Calu3 (cell line): Measurements from ENCODE around the gene ZNF462. TPM values are rescaled to one million over a fixed set of nuclear protein-coding genes. Genes with fewer than 3 reads are reported as not detected.

ENCODE experiments used
- BruUV-seq: library from RNA; stranded (reverse); fragments of 400-500 nt; replicated peaks from 2 replicates; lab custom pipeline; 2021; lab: Mats Ljungman, UMichigan
- CTCF ChIA-PET: fragments of 300-600 bp; sonication (Branson Sonifier 250); formaldehyde crosslinking; loops from one replicate; lab custom pipeline; 2022; ENCODE audit warnings: antibody characterized with exemption; lab: Charles Lee
- DNase-seq: peaks from one replicate; pipeline ENCODE4 v3.0.0; 2022
- H3K27ac Mint-ChIP-seq: one replicate; pipeline ENCODE4 v1.8.0; 2022; ENCODE audit warnings: mixed read lengths; ENCODE audit not compliant: unreplicated experiment
- H3K27me3 Mint-ChIP-seq: one replicate; pipeline ENCODE4 v1.8.0; 2022; ENCODE audit warnings: mixed read lengths; ENCODE audit not compliant: unreplicated experiment
- H3K36me3 Mint-ChIP-seq: one replicate; pipeline ENCODE4 v1.8.0; 2022; ENCODE audit warnings: mild to moderate bottlenecking, moderate library complexity, mixed read lengths; ENCODE audit not compliant: insufficient read depth, unreplicated experiment
- H3K4me1 Mint-ChIP-seq: one replicate; pipeline ENCODE4 v1.8.0; 2022; ENCODE audit warnings: mild to moderate bottlenecking, low read depth, mixed read lengths; ENCODE audit not compliant: unreplicated experiment
- H3K4me3 Mint-ChIP-seq: one replicate; pipeline ENCODE4 v1.8.0; 2022; ENCODE audit warnings: mild to moderate bottlenecking, low read depth, moderate library complexity, mixed read lengths; ENCODE audit not compliant: unreplicated experiment
- H3K9me3 Mint-ChIP-seq: one replicate; pipeline ENCODE4 v1.8.0; 2022; ENCODE audit warnings: low read depth, mixed read lengths; ENCODE audit not compliant: unreplicated experiment
- intact Hi-C: fragments of 100-400 bp; cut with micrococcal nuclease; formaldehyde crosslinking; loops from one replicate; pipeline ENCODE4 v1.10.0; 2022; ENCODE audit not compliant: unreplicated experiment
- total RNA-seq: library from RNA; stranded (reverse); gene quantifications from 2 replicates; pipeline ENCODE4 v1.2.3, GENCODE V29; 2022
- TF ChIP-seq, protein P1 (sequence below): fragments of 200-600 bp; IDR thresholded peaks from one replicate; pipeline ENCODE4 v1.8.0; 2022; ENCODE audit warnings: antibody characterized with exemption; ENCODE audit not compliant: unreplicated experiment

ZNF462 gene
- total RNA-seq, 1 experiment from 2014 or later: 48.0 TPM

DNA sequence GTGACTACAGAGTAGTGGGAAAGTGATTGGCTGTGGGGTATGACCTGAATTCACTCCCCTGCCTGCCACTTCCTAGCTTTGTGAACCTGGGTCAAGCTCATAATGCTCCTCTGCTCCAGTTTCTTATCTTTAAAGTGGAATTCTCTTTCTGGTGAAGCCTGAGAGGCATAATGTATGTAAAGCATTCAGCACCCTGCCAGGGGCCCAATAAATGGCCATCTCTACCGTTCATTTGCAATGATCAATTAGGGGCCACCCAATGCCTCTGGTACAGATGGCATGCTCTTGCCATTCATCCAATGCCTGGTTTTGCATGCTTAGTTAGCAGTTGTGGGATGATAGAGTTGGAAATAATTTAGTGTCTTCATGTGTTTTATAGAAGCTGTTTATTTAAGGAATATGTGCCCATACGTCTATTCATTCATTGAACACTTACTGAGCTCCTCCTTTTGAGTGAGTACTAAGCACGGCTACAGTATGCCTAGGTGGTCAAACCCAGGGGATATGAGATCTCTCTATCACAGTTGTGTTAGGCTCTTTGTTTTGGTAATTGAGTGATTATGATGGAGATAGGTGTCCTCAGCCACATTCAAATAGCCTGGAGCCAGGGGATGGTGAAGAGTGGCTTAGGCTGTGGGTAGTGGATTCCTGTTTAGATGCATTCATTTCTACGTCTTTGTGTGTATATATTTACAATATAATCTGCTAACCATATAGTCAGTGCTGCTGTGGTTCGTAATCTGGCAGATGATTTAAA lies 15.3 kb downstream of the ZNF462 start:
- Mint-ChIP-seq H3K4me3 (no peak overlapping the region), H3K36me3 (no peaks in the 10 kb centered on the region), H3K27me3 (no peaks in the 10 kb centered on the region), H3K27ac (no peak overlapping the region), H3K9me3 (peaks cover 2% of the 10 kb centered on the region), H3K4me1 (peaks cover 43% of the 10 kb centered on the region)
- no peak for DNase-seq
- no TSS peak for BruUV-seq
- intact Hi-C loops: no loop called here
- CTCF ChIA-PET: no interaction called here
- TF ChIP-seq, protein P1, sequence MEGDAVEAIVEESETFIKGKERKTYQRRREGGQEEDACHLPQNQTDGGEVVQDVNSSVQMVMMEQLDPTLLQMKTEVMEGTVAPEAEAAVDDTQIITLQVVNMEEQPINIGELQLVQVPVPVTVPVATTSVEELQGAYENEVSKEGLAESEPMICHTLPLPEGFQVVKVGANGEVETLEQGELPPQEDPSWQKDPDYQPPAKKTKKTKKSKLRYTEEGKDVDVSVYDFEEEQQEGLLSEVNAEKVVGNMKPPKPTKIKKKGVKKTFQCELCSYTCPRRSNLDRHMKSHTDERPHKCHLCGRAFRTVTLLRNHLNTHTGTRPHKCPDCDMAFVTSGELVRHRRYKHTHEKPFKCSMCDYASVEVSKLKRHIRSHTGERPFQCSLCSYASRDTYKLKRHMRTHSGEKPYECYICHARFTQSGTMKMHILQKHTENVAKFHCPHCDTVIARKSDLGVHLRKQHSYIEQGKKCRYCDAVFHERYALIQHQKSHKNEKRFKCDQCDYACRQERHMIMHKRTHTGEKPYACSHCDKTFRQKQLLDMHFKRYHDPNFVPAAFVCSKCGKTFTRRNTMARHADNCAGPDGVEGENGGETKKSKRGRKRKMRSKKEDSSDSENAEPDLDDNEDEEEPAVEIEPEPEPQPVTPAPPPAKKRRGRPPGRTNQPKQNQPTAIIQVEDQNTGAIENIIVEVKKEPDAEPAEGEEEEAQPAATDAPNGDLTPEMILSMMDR: no peak

DNA sequence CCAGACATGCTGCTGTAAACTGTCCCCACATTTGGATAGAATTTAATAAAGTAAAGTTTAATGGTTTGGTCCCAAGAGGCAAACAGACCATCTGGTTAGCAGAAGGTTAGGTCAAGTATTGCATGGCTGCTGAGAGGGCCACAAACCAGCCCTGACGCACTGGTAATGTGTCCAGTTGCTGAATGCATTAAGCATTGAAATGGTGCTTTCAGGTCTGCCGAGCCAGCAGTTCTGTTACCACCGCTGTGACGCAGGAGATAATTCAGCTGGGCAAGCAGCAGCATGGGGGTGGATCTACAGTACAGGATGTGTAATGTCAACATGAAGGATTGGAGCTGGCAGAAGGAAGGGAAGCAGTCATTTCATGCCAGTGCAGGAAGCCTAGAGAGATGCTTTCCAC lies 16.0 kb downstream of the ZNF462 start:
- Mint-ChIP-seq H3K9me3 (peaks cover 2% of the 10 kb centered on the region), H3K4me3 (no peak overlapping the region), H3K27ac (no peak overlapping the region), H3K36me3 (no peaks in the 10 kb centered on the region), H3K4me1 (peaks cover 48% of the 10 kb centered on the region), H3K27me3 (no peaks in the 10 kb centered on the region)
- intact Hi-C loops: no loop called here
- CTCF ChIA-PET: no interaction called here
- no TSS peak for BruUV-seq
- no peak for DNase-seq
- TF ChIP-seq, protein P1: no peak

DNA sequence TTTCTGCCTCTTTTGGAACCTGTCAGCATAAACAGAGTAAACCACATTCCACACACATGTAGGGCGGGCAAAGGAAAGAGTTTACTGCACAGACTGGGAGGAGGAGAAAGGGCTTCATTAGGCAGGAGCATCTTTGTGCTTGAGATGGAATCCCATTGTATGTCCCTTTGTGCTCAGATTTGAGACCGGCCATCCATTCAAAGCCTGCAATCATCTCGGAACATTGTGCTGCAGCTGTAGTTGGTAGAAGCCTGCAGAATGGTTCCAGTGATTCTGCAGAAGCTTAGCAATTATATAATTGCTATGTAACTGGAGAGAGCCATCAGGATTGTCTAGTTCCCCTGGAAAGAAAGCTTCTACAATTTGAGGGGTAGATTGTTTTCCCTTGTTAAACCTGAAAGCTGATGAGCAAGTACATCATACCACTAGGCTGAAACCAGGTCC lies 16.5 kb downstream of the ZNF462 start:
- Mint-ChIP-seq H3K27me3 (no peaks in the 10 kb centered on the region), H3K27ac (no peak overlapping the region), H3K4me1 (peaks cover 53% of the 10 kb centered on the region), H3K4me3 (no peak overlapping the region), H3K9me3 (peaks cover 2% of the 10 kb centered on the region), H3K36me3 (no peaks in the 10 kb centered on the region)
- CTCF ChIA-PET: no interaction called here
- no TSS peak for BruUV-seq
- intact Hi-C loops: no loop called here
- no peak for DNase-seq
- TF ChIP-seq, protein P1: no peak

DNA sequence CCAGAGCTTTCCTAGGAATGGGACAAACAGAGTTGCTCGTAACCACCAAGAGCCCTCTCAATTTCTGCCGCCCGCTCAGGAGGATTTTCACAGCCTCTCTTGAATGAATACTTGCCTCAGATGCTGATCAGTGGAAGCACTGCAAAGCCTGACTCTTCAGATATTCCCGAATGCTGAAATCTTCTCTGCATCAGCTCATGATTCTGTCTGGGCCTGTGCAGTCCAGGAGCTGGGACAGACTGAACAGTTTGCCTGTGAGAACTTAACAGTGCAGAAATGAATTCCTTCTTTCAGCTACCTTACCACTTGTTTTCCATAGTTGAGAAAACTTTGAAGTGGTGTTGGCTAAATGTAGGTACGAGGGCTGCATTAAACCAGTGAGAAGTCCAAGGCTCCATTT lies 17.1 kb downstream of the ZNF462 start:
- intact Hi-C loops: loop anchor here (5.0 to 10.0 kb wide), 2 partner anchors 37 to 455 kb away; no protein-coding TSS in a partner anchor
- Mint-ChIP-seq H3K4me3 (no peak overlapping the region), H3K36me3 (no peaks in the 10 kb centered on the region), H3K9me3 (peaks cover 2% of the 10 kb centered on the region), H3K27me3 (no peaks in the 10 kb centered on the region), H3K4me1 (peaks cover 51% of the 10 kb centered on the region), H3K27ac (no peak overlapping the region)
- CTCF ChIA-PET: interaction anchor here (0.7 kb wide), 1 partner anchor 460 kb away, joined by 3 read pairs; no protein-coding TSS in a partner anchor
- no peak for DNase-seq
- BruUV-seq: no TSS peak
- TF ChIP-seq, protein P1: no peak
